Thyroid gland (tissue), 4 donors: Measurements from ENCODE around the gene PTGES3L. TPM values are rescaled to one million over a fixed set of nuclear protein-coding genes. Genes with fewer than 3 reads are reported as not detected.

Experiments
- DNase-seq, 2 donors: peaks; one replicate each; pipeline ENCODE4 v3.0.0-alpha.2; 2019
- H3K27ac ChIP-seq, 3 donors: fragments of 200-600 bp; sonication (generic); 1 replicate in 2 of 3; 2 replicates in 1 of 3; pipeline ENCODE4 v1.5.1; 2016 to 2019; ENCODE audit warnings: mild to moderate bottlenecking in 1 of 3, moderate library complexity in 1 of 3
- H3K27me3 ChIP-seq: fragments of 200-600 bp; sonication (generic); one replicate; pipeline ENCODE4 v1.5.1; 2019
- H3K36me3 ChIP-seq, 2 donors: fragments of 200-600 bp; sonication (generic); one replicate each; pipeline ENCODE4 v1.5.1; 2016 to 2019
- H3K4me1 ChIP-seq, 2 donors: fragments of 200-600 bp; sonication (generic); one replicate each; pipeline ENCODE4 v1.5.1; 2017 to 2019
- H3K4me3 ChIP-seq, 3 donors: fragments of 200-600 bp; sonication (generic); replicated peaks in 1 of 3; 1 replicate in 2 of 3; 2 replicates in 1 of 3; pipeline ENCODE4 v1.5.1; 2016; ENCODE audit warnings: mild to moderate bottlenecking in 1 of 3
- H3K9me3 ChIP-seq: fragments of 200-600 bp; sonication (generic); one replicate; pipeline ENCODE4 v1.5.1; 2017
- POLR2A ChIP-seq, 2 donors: fragments of 450-650 bp; IDR thresholded peaks; one replicate each; pipeline ENCODE4 v1.6.1; 2017; ENCODE audit warnings: antibody characterized with exemption in 2 of 2, mild to moderate bottlenecking in 2 of 2, moderate library complexity in 1 of 2
- WGBS, 2 donors: methylation state at CpG; one replicate each; pipeline ENCODE4 v1.1.5; 2017; 5-methylcytosine and 5-hydroxymethylcytosine counted together
- intact Hi-C: fragments of 100-400 bp; cut with DNase I; formaldehyde crosslinking; loops from one replicate; pipeline ENCODE4 v1.15.1; 2023
- total RNA-seq, 4 donors: library from RNA; depleted of rRNA; stranded (reverse); fragments of >200 nt; gene quantifications; one replicate each; pipeline ENCODE4 v1.2.3, GENCODE V29; 2016
- TF ChIP-seq, protein P1 (sequence below), 6 experiments: fragments of 200-600 bp in 3 of 6; fragments of 450-650 bp in 3 of 6; sonication (generic) in 3 of 6; IDR thresholded peaks; one replicate each; pipeline ENCODE4 v1.5.1; 2016 to 2019; ENCODE audit warnings: antibody characterized with exemption in 6 of 6, mild to moderate bottlenecking in 2 of 6, inconsistent platforms in 1 of 6, moderate library complexity in 1 of 6

The PTGES3L gene
- total RNA-seq, 4 donors from 2014 or later: 0.11 to 0.75 (median 0.54) TPM; not detected in 1

DNA sequence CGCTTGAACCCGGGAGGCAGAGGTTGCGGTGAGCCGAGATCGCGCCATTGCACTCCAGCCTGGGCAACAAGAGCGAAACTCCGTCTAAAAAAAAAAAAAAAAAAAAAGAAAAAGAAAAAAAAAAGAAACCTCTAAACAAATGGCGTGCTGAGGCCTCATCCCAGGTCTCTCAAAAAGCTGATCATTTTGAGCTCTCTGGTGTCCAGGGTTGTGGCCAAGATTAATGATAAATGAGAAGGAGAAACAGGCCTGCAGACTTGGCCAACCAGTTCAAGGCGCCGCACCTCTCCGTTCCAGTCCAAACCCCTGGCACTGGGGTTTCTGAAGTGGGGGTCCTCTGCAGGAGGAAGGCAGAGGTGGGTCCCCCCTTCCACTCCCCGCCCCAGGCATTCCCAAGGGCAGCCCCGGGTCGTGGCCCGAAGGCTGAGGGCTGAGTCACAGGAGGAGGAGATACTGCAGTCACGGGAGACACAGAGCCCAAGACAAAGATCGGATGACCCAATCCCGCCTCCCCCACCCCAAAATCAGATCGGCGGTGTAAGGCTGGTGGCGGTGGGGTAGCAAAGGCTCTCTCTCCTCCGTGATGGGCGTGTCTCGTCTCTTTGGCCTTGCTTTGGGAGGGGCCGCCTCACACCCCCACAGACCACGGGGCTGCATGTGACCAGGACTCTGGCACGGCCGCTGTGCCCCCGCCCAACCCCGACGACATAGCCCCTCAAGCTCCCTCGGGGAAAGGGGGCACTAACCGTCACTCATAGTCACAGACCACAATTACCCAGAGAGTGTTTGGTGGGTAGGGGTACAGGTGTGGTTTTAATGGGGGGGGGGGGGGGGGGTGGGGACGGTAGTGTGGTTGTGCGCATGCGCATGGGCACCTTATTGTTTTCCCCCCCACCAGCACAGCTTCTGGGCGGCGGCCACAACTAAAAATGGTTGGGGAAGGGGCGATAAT is 41.2 kb upstream of the PTGES3L start:
- Histone ChIP-seq H3K9me3 (no peaks in the 10 kb centered on the region), H3K27me3 (no peaks in the 10 kb centered on the region), H3K4me1 (peaks cover 8 to 55% of the 10 kb centered on the region in 2 donors), H3K4me3 (peak overlapping the region; percentile 72 to 98 (median 88)), H3K27ac (peak overlapping the region; percentile 61 to 92 (median 84)), H3K36me3 (peaks cover 3 to 18% of the 10 kb centered on the region in 2 donors)
- WGBS, 2 donors: 20 to 28% methylated on average over 31 to 35 of the region's 40 CpGs
- intact Hi-C loops: no loop called here
- TF ChIP-seq, protein P1, sequence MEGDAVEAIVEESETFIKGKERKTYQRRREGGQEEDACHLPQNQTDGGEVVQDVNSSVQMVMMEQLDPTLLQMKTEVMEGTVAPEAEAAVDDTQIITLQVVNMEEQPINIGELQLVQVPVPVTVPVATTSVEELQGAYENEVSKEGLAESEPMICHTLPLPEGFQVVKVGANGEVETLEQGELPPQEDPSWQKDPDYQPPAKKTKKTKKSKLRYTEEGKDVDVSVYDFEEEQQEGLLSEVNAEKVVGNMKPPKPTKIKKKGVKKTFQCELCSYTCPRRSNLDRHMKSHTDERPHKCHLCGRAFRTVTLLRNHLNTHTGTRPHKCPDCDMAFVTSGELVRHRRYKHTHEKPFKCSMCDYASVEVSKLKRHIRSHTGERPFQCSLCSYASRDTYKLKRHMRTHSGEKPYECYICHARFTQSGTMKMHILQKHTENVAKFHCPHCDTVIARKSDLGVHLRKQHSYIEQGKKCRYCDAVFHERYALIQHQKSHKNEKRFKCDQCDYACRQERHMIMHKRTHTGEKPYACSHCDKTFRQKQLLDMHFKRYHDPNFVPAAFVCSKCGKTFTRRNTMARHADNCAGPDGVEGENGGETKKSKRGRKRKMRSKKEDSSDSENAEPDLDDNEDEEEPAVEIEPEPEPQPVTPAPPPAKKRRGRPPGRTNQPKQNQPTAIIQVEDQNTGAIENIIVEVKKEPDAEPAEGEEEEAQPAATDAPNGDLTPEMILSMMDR (IDR thresholded peaks at IDR 0.05): no peak
- peak in 1 of 2 donors; percentile 35 for TF ChIP-seq POLR2A (IDR thresholded peaks at IDR 0.05)
- peak; percentile 73 to 75 for DNase-seq

GRCh38 chr17:43020030-43020621 is 40.2 kb upstream of the PTGES3L start:
- WGBS, 2 donors: 76 to 78% methylated on average over 6 of the region's 6 CpGs
- H3K9me3 ChIP-seq: no peaks in the 10 kb centered on the region
- H3K27me3 ChIP-seq: no peaks in the 10 kb centered on the region
- H3K4me3 ChIP-seq: no peak overlapping the region
- TF ChIP-seq POLR2A (IDR thresholded peaks at IDR 0.05): no peak
- TF ChIP-seq, protein P1 (IDR thresholded peaks at IDR 0.05): no peak
- no peak for DNase-seq
- peaks cover 3 to 21% of the 10 kb centered on the region in 2 donors for H3K36me3 ChIP-seq
- intact Hi-C loops: no loop called here
- peak overlapping the region in 2 of 3 donors; percentile 61 to 92 for H3K27ac ChIP-seq
- peaks cover 5 to 50% of the 10 kb centered on the region in 2 donors for H3K4me1 ChIP-seq

- TF ChIP-seq, protein P1 (IDR thresholded peaks at IDR 0.05): no peak
- no peak for TF ChIP-seq POLR2A (IDR thresholded peaks at IDR 0.05)
- H3K27me3 ChIP-seq: no peaks in the 10 kb centered on the region
- no peak for DNase-seq
- H3K4me1 ChIP-seq: peaks cover 2 to 54% of the 10 kb centered on the region in 2 donors
- peaks cover 3 to 21% of the 10 kb centered on the region in 2 donors for H3K36me3 ChIP-seq
- intact Hi-C loops: loop anchor here (10.0 kb wide), 1 partner anchor 295 kb away; no protein-coding TSS in a partner anchor
- H3K9me3 ChIP-seq: no peaks in the 10 kb centered on the region
- H3K27ac ChIP-seq: peak overlapping the region in 2 of 3 donors; percentile 61 to 92
- H3K4me3 ChIP-seq: no peak overlapping the region
- WGBS, 2 donors: 44 to 46% methylated on average over 7 of the region's 7 CpGs
These were observed 39.5 kb upstream of the PTGES3L start for GRCh38 chr17:43019418-43019817.

GRCh38 chr17:43018932-43019331 is 39.1 kb upstream of the PTGES3L start:
- intact Hi-C loops: loop anchor here (10.0 kb wide), 1 partner anchor 296 kb away; no protein-coding TSS in a partner anchor
- Histone ChIP-seq H3K4me1 (peaks cover 2 to 50% of the 10 kb centered on the region in 2 donors), H3K27ac (peak overlapping the region in 1 of 3 donors; percentile 61), H3K4me3 (no peak overlapping the region), H3K27me3 (no peaks in the 10 kb centered on the region), H3K9me3 (no peaks in the 10 kb centered on the region), H3K36me3 (peaks cover 3 to 25% of the 10 kb centered on the region in 2 donors)
- WGBS, 2 donors: 46 to 57% methylated on average over 4 of the region's 4 CpGs
- no peak for DNase-seq
- TF ChIP-seq, protein P1 (IDR thresholded peaks at IDR 0.05): no peak
- no peak for TF ChIP-seq POLR2A (IDR thresholded peaks at IDR 0.05)
